ENCODE measurements around the gene PDZD2.
A peak's percentile ranks its signal among the peaks of the same experiment; 100 is the strongest.

Gene PDZD2

DNA sequence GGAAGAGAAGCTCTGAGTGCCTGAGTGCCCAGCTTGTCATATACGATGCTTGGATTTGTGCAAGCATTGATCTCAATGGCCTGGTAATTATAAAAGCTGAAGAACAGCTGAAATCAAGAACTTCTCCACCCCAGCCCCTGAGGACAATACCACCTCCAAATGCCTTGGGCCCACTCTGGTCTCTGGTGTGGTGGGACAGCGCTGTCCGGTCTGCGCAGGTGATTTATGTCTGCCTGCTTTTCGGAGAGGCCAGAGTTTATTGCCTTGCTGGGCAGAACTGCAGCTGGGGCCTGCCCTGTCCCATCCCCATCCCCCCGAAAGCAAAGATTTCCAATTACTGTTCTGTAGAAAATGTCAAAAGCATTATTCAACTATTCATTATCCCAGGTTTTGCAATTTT, 1.1 kb upstream of the PDZD2 start:
- no peak for DNase-seq (ENCODE audit: low read depth in 1 of 2, low spot score in 1 of 2)
- no peak for TF ChIP-seq POLR2AphosphoS5 (IDR thresholded peaks at IDR 0.05; ENCODE audit: low read depth)
- TF ChIP-seq GABPA (IDR thresholded peaks at IDR 0.05; ENCODE audit: low read depth): no peak
- TF ChIP-seq, protein P1, sequence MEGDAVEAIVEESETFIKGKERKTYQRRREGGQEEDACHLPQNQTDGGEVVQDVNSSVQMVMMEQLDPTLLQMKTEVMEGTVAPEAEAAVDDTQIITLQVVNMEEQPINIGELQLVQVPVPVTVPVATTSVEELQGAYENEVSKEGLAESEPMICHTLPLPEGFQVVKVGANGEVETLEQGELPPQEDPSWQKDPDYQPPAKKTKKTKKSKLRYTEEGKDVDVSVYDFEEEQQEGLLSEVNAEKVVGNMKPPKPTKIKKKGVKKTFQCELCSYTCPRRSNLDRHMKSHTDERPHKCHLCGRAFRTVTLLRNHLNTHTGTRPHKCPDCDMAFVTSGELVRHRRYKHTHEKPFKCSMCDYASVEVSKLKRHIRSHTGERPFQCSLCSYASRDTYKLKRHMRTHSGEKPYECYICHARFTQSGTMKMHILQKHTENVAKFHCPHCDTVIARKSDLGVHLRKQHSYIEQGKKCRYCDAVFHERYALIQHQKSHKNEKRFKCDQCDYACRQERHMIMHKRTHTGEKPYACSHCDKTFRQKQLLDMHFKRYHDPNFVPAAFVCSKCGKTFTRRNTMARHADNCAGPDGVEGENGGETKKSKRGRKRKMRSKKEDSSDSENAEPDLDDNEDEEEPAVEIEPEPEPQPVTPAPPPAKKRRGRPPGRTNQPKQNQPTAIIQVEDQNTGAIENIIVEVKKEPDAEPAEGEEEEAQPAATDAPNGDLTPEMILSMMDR (IDR thresholded peaks at IDR 0.05; ENCODE audit: insufficient read depth, low read length): no peak
- no peak for TF ChIP-seq SPI1 (IDR thresholded peaks at IDR 0.05; ENCODE audit: borderline replicate concordance, low read depth)
- TF ChIP-seq, protein P2, sequence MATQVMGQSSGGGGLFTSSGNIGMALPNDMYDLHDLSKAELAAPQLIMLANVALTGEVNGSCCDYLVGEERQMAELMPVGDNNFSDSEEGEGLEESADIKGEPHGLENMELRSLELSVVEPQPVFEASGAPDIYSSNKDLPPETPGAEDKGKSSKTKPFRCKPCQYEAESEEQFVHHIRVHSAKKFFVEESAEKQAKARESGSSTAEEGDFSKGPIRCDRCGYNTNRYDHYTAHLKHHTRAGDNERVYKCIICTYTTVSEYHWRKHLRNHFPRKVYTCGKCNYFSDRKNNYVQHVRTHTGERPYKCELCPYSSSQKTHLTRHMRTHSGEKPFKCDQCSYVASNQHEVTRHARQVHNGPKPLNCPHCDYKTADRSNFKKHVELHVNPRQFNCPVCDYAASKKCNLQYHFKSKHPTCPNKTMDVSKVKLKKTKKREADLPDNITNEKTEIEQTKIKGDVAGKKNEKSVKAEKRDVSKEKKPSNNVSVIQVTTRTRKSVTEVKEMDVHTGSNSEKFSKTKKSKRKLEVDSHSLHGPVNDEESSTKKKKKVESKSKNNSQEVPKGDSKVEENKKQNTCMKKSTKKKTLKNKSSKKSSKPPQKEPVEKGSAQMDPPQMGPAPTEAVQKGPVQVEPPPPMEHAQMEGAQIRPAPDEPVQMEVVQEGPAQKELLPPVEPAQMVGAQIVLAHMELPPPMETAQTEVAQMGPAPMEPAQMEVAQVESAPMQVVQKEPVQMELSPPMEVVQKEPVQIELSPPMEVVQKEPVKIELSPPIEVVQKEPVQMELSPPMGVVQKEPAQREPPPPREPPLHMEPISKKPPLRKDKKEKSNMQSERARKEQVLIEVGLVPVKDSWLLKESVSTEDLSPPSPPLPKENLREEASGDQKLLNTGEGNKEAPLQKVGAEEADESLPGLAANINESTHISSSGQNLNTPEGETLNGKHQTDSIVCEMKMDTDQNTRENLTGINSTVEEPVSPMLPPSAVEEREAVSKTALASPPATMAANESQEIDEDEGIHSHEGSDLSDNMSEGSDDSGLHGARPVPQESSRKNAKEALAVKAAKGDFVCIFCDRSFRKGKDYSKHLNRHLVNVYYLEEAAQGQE (IDR thresholded peaks at IDR 0.05; ENCODE audit: insufficient replicate concordance, low read depth): no peak
- no peak overlapping the region for H3K4me3 ChIP-seq (replicated peaks; ENCODE audit: insufficient read depth, low read length)
- H3K27me3 ChIP-seq (ENCODE audit: insufficient read depth, poor library complexity, severe bottlenecking): peaks cover 25% of the 10 kb centered on the region
- H3K27ac ChIP-seq (replicated peaks): no peak overlapping the region

DNA sequence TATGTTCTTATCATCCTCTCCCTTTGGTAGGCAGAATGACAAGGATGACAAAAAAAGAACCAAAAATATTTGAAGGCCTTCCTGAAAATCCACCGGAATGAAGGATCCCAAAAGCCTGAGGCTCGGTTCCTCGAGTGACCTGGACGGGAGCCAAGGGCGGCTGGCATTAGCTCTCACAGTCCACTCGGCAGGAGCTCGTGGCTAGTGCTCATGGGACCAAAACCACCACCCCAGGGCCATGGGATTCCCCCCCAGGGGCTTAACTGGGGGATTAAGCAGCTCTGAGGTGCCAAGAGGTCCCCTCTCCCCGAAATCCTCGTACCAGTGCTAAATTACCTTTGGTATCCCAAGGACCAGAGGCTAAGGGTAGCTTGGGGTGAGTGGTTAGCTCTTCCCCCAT, 586 bp upstream of the PDZD2 start:
- no peak for TF ChIP-seq GABPA (IDR thresholded peaks at IDR 0.05; ENCODE audit: low read depth)
- no peak for TF ChIP-seq SPI1 (IDR thresholded peaks at IDR 0.05; ENCODE audit: borderline replicate concordance, low read depth)
- TF ChIP-seq, protein P2 (IDR thresholded peaks at IDR 0.05; ENCODE audit: insufficient replicate concordance, low read depth): no peak
- TF ChIP-seq POLR2AphosphoS5 (IDR thresholded peaks at IDR 0.05; ENCODE audit: low read depth): no peak
- TF ChIP-seq, protein P1 (IDR thresholded peaks at IDR 0.05; ENCODE audit: insufficient read depth, low read length): no peak
- peaks cover 25% of the 10 kb centered on the region for H3K27me3 ChIP-seq (ENCODE audit: insufficient read depth, poor library complexity, severe bottlenecking)
- no peak overlapping the region for H3K27ac ChIP-seq (replicated peaks)
- DNase-seq (ENCODE audit: low read depth in 1 of 2, low spot score in 1 of 2): no peak
- peak overlapping the region; percentile 61 for H3K4me3 ChIP-seq (replicated peaks; ENCODE audit: insufficient read depth, low read length)

DNA sequence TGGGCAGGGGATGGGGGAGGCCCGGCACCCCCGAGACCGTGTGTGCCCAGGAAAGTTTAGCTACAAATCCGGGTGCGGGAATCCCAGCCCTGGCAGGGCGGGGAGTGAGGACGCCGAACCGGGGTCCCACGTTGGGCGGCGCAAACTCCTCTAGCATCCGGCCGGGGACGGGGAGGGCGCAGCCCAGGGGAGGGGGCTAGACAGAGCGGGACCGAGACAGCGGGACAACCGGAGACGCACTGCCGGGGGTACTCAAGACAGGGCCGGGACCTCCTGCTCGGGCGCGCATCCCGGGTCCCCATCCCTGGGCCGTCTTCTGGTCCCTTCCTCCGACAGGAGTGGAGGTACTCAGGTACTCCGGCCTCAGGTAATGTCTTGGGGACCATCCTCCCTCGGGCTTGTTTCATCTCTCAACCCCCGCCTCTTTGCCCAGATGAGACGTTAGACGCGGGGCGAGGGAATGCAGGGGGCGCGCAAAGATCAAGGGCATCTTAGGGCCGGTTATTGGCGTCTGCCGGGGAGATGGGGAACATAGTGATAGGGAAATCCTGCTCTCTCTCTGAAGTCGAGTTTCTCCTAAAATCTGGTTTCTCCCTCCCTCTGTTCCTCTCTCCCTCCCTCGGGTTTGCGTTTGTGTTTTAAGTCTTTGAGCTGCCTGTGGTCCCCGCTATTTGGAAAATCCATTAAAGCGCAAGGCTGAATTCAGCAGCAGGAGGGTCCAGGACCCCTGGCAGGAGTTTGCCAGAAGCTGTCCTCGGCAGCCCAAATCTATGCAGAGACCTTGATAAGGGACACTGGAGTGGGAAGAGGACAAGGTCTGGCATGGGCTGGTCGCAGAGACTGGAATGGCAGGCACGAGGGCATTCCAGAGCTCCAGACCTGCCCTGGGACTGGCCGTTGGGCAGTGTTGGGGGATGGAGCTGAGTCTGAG, 815 bp downstream of the PDZD2 start:
- no peak for DNase-seq (ENCODE audit: low read depth in 1 of 2, low spot score in 1 of 2)
- peak overlapping the region; percentile 21 for H3K4me3 ChIP-seq (replicated peaks; ENCODE audit: insufficient read depth, low read length)
- TF ChIP-seq, protein P2 (IDR thresholded peaks at IDR 0.05; ENCODE audit: insufficient replicate concordance, low read depth): no peak
- no peak for TF ChIP-seq GABPA (IDR thresholded peaks at IDR 0.05; ENCODE audit: low read depth)
- no peak for TF ChIP-seq POLR2AphosphoS5 (IDR thresholded peaks at IDR 0.05; ENCODE audit: low read depth)
- no peak for TF ChIP-seq SPI1 (IDR thresholded peaks at IDR 0.05; ENCODE audit: borderline replicate concordance, low read depth)
- H3K27me3 ChIP-seq (ENCODE audit: insufficient read depth, poor library complexity, severe bottlenecking): peaks cover 27% of the 10 kb centered on the region
- no peak overlapping the region for H3K27ac ChIP-seq (replicated peaks)

Measured in HL-60 (cell line).